GM23338 (cell line): ENCODE data around the gene MID1. TPM values are rescaled to one million over a fixed set of nuclear protein-coding genes. Genes with fewer than 3 reads are reported as not detected.

Experiments
- ATAC-seq: fragments of 200-7000 bp; cut with Tn5 transposase; 3 replicates; pipeline ENCODE4 v1.9.1; 2020
- DNase-seq: peaks from one replicate; pipeline ENCODE4 v3.0.0-alpha.2; 2015; ENCODE audit warnings: low spot score
- H2AFZ ChIP-seq: fragments of 200-600 bp; sonication (generic); 2 replicates; pipeline ENCODE4 v1.8.0; 2016; ENCODE audit warnings: antibody characterized with exemption, mild to moderate bottlenecking, moderate library complexity
- H3F3A ChIP-seq: fragments of 200-600 bp; sonication (generic); replicated peaks from 2 replicates; pipeline ENCODE4 v1.8.0; 2017; ENCODE audit warnings: antibody characterized with exemption, mixed run types, low read depth
- H3K27ac ChIP-seq: fragments of 200-600 bp; sonication (generic); 2 replicates; pipeline ENCODE4 v1.6.1; 2016; ENCODE audit warnings: low read depth
- H3K27me3 ChIP-seq: fragments of 200-600 bp; sonication (generic); 2 replicates; pipeline ENCODE4 v1.8.0; 2016; ENCODE audit warnings: mild to moderate bottlenecking, mixed run types, moderate library complexity; ENCODE audit not compliant: insufficient read depth
- H3K36me3 ChIP-seq: fragments of 200-600 bp; sonication (generic); 2 replicates; pipeline ENCODE4 v1.8.0; 2016; ENCODE audit warnings: mild to moderate bottlenecking; ENCODE audit not compliant: insufficient read depth
- H3K4me1 ChIP-seq: fragments of 200-600 bp; sonication (generic); 2 replicates; pipeline ENCODE4 v1.8.0; 2016; ENCODE audit warnings: mild to moderate bottlenecking, moderate library complexity; ENCODE audit not compliant: insufficient read depth
- H3K4me2 ChIP-seq: fragments of 200-600 bp; sonication (generic); 2 replicates; pipeline ENCODE4 v1.7.1; 2017; ENCODE audit warnings: mixed run types
- H3K4me3 ChIP-seq: fragments of 200-600 bp; sonication (generic); 2 replicates; pipeline ENCODE4 v1.6.1; 2016; ENCODE audit warnings: mixed run types
- H3K79me2 ChIP-seq: fragments of 200-600 bp; sonication (generic); replicated peaks from 2 replicates; pipeline ENCODE4 v1.8.0; 2017; ENCODE audit warnings: mild to moderate bottlenecking; ENCODE audit not compliant: insufficient read depth
- H3K9me2 ChIP-seq: fragments of 200-600 bp; sonication (generic); 2 replicates; pipeline ENCODE4 v1.8.0; 2017; ENCODE audit not compliant: insufficient read depth
- H4K20me1 ChIP-seq: fragments of 200-600 bp; sonication (generic); replicated peaks from 2 replicates; pipeline ENCODE4 v1.8.0; 2017; ENCODE audit warnings: mild to moderate bottlenecking; ENCODE audit not compliant: insufficient read depth
- H3K27ac Mint-ChIP-seq: 2 replicates; pipeline ENCODE4 v1.8.0; 2020; ENCODE audit warnings: inconsistent platforms, mild to moderate bottlenecking, moderate library complexity, mixed read lengths
- H3K27me3 Mint-ChIP-seq: 3 replicates; pipeline ENCODE4 v1.8.0; 2022; ENCODE audit warnings: low read depth, mild to moderate bottlenecking, moderate library complexity, mixed read lengths, inconsistent platforms; ENCODE audit not compliant: insufficient read depth, poor library complexity
- H3K36me3 Mint-ChIP-seq: 3 replicates; pipeline ENCODE4 v1.8.0; 2021; ENCODE audit warnings: low read depth, mild to moderate bottlenecking, inconsistent platforms, moderate library complexity, mixed read lengths
- H3K4me1 Mint-ChIP-seq: 3 replicates; pipeline ENCODE4 v1.8.0; 2020; ENCODE audit warnings: mild to moderate bottlenecking, inconsistent platforms, mixed read lengths
- H3K4me3 Mint-ChIP-seq: 3 replicates; pipeline ENCODE4 v1.8.0; 2021; ENCODE audit warnings: moderate library complexity, mild to moderate bottlenecking, inconsistent platforms, mixed read lengths
- H3K9me3 Mint-ChIP-seq: 3 replicates; pipeline ENCODE4 v1.8.0; 2020; ENCODE audit warnings: moderate library complexity, mild to moderate bottlenecking, inconsistent platforms, mixed read lengths
- CREB1 ChIP-seq: fragments of 250-450 bp; sonication (Bioruptor Pico); IDR thresholded peaks from 2 replicates; pipeline ENCODE4 v1.5.0; 2020; ENCODE audit warnings: low read depth, mild to moderate bottlenecking, moderate library complexity
- ETS1 ChIP-seq: IDR thresholded peaks from 2 replicates; pipeline ENCODE4 v1.6.1; 2016; ENCODE audit warnings: antibody characterized with exemption
- EZH2phosphoT487 ChIP-seq: fragments of 200-600 bp; sonication (generic); IDR thresholded peaks from one replicate; pipeline ENCODE4 v1.8.1; 2018; ENCODE audit warnings: antibody characterized with exemption; ENCODE audit not compliant: unreplicated experiment
- JUNB ChIP-seq: IDR thresholded peaks from one replicate; pipeline ENCODE4 v1.6.1; 2016; ENCODE audit warnings: antibody characterized with exemption; ENCODE audit not compliant: unreplicated experiment
- NANOG ChIP-seq: IDR thresholded peaks from 2 replicates; pipeline ENCODE4 v1.6.1; 2016; ENCODE audit warnings: antibody characterized with exemption, borderline replicate concordance
- REST ChIP-seq: IDR thresholded peaks from one replicate; pipeline ENCODE4 v1.6.1; 2018; ENCODE audit warnings: antibody characterized with exemption; ENCODE audit not compliant: unreplicated experiment
- ZNF114 ChIP-seq: fragments of 250-450 bp; sonication (Bioruptor Pico); IDR thresholded peaks from 2 replicates; pipeline ENCODE4 v1.5.0; 2020; ENCODE audit warnings: mild to moderate bottlenecking, moderate library complexity
- ZNF331 ChIP-seq: fragments of 250-450 bp; sonication (Bioruptor Pico); IDR thresholded peaks from 2 replicates; pipeline ENCODE4 v1.5.0; 2020; ENCODE audit warnings: low read depth, mild to moderate bottlenecking, moderate library complexity
- ZNF462 ChIP-seq: fragments of 250-450 bp; sonication (Bioruptor Pico); IDR thresholded peaks from 2 replicates; pipeline ENCODE4 v1.5.0; 2020; ENCODE audit warnings: mild to moderate bottlenecking, moderate library complexity
- polyA plus RNA-seq: library from polyadenylated mRNA; unstranded; fragments of >200 nt; fragmentation: Nextera tagmentation; extraction: Ambion mirVana; gene quantifications from 2 replicates; pipeline ENCODE4 v1.2.1, GENCODE V29; 2016
- total RNA-seq: library from RNA; depleted of rRNA; stranded (reverse); fragments of >200 nt; shearing (Covaris generic); gene quantifications from 2 replicates; pipeline ENCODE4 v1.2.3, GENCODE V29; 2014

The MID1 gene
- total and polyA plus RNA-seq, 2 experiments from 2014 or later, result 27.2 to 39.3 TPM

- TF ChIP-seq ZNF462 (no peak), EZH2phosphoT487 (no peak), CREB1 (CRISPR knock-in tag) (no peak), ZNF114 (CRISPR knock-in tag) (no peak), REST (no peak)
Measured at GRCh38 chrX:10537308-10537707, 83.1 kb downstream of the MID1 start (continued).

- H3K4me3 Mint-ChIP-seq, result no peak overlapping the region
- H3K9me3 Mint-ChIP-seq, result no peaks in the 10 kb centered on the region
- no peaks in the 10 kb centered on the region for H3K27me3 Mint-ChIP-seq
- Histone ChIP-seq H3F3A (no peaks in the 10 kb centered on the region), H3K4me1 (peaks cover 35% of the 10 kb centered on the region), H2AFZ (no peak overlapping the region), H3K4me2 (no peak overlapping the region), H3K27ac (peak overlapping the region; percentile 56; the same call in 1 of the 2 replicates), H3K36me3 (no peaks in the 10 kb centered on the region), H3K4me3 (no peak overlapping the region), H3K27me3 (no peaks in the 10 kb centered on the region), H3K79me2 (peaks cover 54% of the 10 kb centered on the region), H3K9me2 (no peaks in the 10 kb centered on the region), H4K20me1 (no peaks in the 10 kb centered on the region)
- no peak overlapping the region for H3K27ac Mint-ChIP-seq
- ATAC-seq (no peak), DNase-seq (no peak)
- H3K36me3 Mint-ChIP-seq, result no peaks in the 10 kb centered on the region
- peaks cover 25% of the 10 kb centered on the region for H3K4me1 Mint-ChIP-seq
- TF ChIP-seq ETS1 (no peak), CREB1 (CRISPR knock-in tag) (no peak), NANOG (no peak), JUNB (no peak), ZNF114 (CRISPR knock-in tag) (no peak), ZNF331 (no peak)
Measured at GRCh38 chrX:10536744-10537143, 83.6 kb downstream of the MID1 start.
